IPS-NIHi11 (cell line): ENCODE measurements around the gene TFRC.
"Not testable (repeated sequence)": the region's sequence is repeated elsewhere in the genome, so short reads cannot be mapped to it uniquely, and the experiment has no call there.

Experiments used
- DNase-seq: peaks from one replicate; pipeline ENCODE4 v3.0.0; 2012; ENCODE audit warnings: mixed read lengths, low spot score

TFRC gene

DNA sequence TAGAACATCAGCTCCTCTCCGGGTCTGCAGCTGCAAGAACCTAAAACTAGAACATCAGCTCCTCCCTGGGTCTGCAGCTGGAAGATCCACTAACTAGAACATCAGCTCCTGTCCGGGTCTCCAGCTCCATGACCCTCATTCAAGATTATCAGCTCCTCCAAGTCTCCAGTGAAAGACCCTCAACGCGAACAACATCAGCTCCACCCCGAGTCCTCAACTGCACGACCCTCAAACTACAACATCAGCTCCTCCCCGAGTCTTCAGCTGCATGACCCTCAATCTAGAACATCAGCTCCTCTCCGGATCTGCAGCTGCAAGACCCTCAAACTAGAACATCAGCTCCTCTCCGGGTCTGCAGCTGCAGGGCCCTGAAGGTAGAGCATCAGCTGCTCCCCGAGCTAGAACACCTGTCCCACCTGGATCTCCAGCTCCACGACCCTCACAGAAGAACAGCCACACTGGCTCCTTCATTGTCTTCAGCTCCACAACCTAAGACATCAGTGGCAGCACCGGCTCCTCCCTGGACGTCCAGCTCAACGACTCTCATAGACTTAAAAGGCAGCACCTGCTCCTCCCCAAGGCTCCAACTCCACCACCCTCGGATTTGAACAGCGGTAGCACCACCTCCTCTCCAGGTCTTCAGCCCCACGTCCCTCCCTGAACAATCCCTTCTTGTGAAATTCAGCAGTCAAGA is 77.4 kb downstream of the TFRC start:
- not testable (repeated sequence) for DNase-seq

DNA sequence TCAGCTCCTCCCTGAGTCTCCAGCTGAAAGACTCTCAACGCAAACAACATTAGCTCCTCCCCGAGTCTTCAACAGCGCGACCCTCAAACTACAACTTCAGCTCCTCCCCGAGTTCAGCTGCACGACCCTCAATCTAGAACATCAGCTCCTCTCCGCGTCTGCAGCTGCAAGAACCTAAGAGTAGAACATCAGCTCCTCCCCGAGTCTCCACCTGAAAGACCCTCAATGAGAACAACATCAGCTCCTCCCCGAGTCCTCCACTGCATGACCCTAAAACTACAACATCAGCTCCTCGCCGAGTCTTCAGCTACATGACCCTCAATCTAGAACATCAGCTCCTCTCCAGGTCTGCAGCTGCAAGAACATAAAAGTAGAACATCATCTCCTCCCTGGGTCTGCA is 78.3 kb downstream of the TFRC start:
- no peak for DNase-seq

DNA sequence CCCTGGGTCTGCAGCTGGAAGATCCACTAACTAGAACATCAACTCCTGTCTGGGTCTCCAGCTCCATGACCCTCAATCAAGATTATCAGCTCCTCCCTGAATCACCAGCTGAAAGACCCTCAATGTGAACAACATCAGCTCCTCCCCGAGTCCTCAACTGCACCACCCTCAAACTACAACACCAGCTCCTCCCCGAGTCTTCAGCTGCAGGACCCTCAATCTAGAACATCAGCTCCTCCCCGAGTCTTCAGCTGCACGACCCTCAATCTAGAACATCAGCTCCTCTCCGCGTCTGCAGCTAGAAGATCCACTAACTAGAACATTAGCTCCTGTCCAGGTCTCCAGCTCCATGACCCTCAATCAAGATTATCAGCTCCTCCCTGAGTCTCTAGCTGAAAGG is 79.2 kb downstream of the TFRC start:
- not testable (repeated sequence) for DNase-seq

GRCh38 chr3:196001240-196001639 is 80.7 kb downstream of the TFRC start:
- not testable (repeated sequence) for DNase-seq

DNA sequence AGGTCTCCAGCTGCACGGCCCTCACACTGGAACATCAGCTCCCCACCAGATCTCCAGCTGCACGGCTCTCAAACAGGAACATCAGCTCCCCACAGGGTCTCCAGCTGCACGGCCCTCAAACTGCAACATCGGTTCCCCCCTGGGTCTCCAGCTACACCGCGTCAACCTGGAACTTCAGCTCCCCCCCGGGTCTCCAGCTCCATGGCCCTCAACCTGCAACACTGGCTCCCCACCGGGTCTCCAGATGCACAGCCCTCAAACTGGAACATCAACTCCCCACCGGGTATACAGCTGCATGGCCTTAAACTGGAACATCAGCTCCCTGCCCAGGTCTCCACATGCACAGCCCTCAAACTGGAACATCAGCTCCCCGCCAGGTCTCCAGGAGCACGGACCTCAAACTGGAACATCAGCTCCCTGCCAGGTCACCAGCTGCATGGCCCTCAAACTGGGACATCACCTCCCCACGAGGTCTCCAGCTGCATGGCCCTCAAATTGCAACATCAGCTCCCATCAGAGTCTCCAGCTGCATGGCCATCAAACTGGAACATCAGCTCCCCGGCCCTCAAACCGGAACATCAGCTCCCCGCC is 81.4 kb downstream of the TFRC start:
- DNase-seq = not testable (repeated sequence)

GRCh38 chr3:195999896-196000295 is 82.0 kb downstream of the TFRC start:
- no peak for DNase-seq
